ENCODE measurements around the gene RPL15.

Gene RPL15

GRCh38 chr3:23940775-23941174 lies 23.8 kb downstream of the RPL15 start:
- Histone ChIP-seq H3K27ac (no peak overlapping the region), H3K4me3 (ENCODE audit: low read depth, low read length) (no peak overlapping the region), H3K27me3 (replicated peaks) (no peaks in the 10 kb centered on the region), H3K36me3 (replicated peaks) (no peaks in the 10 kb centered on the region)
- TF ChIP-seq, protein P1, sequence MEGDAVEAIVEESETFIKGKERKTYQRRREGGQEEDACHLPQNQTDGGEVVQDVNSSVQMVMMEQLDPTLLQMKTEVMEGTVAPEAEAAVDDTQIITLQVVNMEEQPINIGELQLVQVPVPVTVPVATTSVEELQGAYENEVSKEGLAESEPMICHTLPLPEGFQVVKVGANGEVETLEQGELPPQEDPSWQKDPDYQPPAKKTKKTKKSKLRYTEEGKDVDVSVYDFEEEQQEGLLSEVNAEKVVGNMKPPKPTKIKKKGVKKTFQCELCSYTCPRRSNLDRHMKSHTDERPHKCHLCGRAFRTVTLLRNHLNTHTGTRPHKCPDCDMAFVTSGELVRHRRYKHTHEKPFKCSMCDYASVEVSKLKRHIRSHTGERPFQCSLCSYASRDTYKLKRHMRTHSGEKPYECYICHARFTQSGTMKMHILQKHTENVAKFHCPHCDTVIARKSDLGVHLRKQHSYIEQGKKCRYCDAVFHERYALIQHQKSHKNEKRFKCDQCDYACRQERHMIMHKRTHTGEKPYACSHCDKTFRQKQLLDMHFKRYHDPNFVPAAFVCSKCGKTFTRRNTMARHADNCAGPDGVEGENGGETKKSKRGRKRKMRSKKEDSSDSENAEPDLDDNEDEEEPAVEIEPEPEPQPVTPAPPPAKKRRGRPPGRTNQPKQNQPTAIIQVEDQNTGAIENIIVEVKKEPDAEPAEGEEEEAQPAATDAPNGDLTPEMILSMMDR (IDR thresholded peaks at IDR 0.05; ENCODE audit: low read depth, low read length, missing control alignments): no peak
- no peak for DNase-seq
- in situ Hi-C loops (cut with HindIII; ENCODE audit: low pct_ligation_motif_present, low sequenced_read_pairs): no loop called here

DNA sequence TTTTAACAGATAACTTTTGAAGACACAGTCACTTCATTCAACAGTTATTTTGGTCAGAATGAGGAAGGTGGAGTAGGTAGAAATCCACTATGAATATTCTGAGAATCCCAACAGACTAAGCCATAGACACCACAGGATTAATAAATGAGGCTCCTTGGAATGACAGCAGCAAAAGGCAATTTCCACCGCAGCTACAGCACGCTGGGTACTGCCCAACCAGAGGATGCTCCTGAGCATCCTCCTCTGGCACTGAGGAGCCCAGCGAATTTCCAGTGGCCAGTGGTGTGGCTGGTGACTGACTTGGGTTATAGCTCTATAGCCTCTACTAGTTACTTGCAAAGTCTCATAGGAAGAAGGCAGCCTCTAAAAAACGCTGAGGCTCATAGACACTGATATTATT lies 24.5 kb downstream of the RPL15 start:
- in situ Hi-C loops (cut with HindIII; ENCODE audit: low pct_ligation_motif_present, low sequenced_read_pairs): no loop called here
- Histone ChIP-seq H3K27me3 (replicated peaks) (no peaks in the 10 kb centered on the region), H3K27ac (no peak overlapping the region), H3K36me3 (replicated peaks) (no peaks in the 10 kb centered on the region), H3K4me3 (ENCODE audit: low read depth, low read length) (no peak overlapping the region)
- DNase-seq: no peak
- TF ChIP-seq, protein P1 (IDR thresholded peaks at IDR 0.05; ENCODE audit: low read depth, low read length, missing control alignments): no peak

DNA sequence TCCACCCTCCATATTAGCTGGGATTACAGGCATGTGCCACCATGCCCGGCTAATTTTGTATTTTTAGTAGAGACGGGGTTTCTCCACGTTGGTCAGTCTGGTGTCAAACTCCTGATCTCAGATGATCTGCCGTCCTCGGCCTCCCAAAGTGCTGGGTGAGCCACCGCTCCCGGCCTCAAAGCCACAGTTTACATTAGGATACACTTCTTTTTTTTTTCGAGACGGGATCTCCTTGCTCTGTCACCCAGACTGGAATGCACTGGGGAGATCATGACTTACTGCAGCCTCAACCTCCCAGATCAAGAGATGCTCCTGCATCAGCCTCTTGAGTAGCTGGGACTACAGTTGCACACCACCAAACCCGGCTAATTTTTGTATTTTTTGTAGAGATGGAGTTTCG lies 25.6 kb downstream of the RPL15 start:
- Histone ChIP-seq H3K27me3 (replicated peaks) (no peaks in the 10 kb centered on the region), H3K4me3 (ENCODE audit: low read depth, low read length) (no peak overlapping the region), H3K36me3 (replicated peaks) (no peaks in the 10 kb centered on the region), H3K27ac (no peak overlapping the region)
- TF ChIP-seq, protein P1 (IDR thresholded peaks at IDR 0.05; ENCODE audit: low read depth, low read length, missing control alignments): no peak
- in situ Hi-C loops (cut with HindIII; ENCODE audit: low pct_ligation_motif_present, low sequenced_read_pairs): no loop called here
- no peak for DNase-seq

GRCh38 chr3:23944007-23944783 lies 27.3 kb downstream of the RPL15 start:
- H3K36me3 ChIP-seq (replicated peaks): no peaks in the 10 kb centered on the region
- H3K4me3 ChIP-seq (ENCODE audit: low read depth, low read length): peak overlapping the region; percentile 71
- DNase-seq: no peak
- no peaks in the 10 kb centered on the region for H3K27me3 ChIP-seq (replicated peaks)
- in situ Hi-C loops (cut with HindIII; ENCODE audit: low pct_ligation_motif_present, low sequenced_read_pairs): no loop called here
- H3K27ac ChIP-seq: no peak overlapping the region
- TF ChIP-seq, protein P1 (IDR thresholded peaks at IDR 0.05; ENCODE audit: low read depth, low read length, missing control alignments): no peak

DNA sequence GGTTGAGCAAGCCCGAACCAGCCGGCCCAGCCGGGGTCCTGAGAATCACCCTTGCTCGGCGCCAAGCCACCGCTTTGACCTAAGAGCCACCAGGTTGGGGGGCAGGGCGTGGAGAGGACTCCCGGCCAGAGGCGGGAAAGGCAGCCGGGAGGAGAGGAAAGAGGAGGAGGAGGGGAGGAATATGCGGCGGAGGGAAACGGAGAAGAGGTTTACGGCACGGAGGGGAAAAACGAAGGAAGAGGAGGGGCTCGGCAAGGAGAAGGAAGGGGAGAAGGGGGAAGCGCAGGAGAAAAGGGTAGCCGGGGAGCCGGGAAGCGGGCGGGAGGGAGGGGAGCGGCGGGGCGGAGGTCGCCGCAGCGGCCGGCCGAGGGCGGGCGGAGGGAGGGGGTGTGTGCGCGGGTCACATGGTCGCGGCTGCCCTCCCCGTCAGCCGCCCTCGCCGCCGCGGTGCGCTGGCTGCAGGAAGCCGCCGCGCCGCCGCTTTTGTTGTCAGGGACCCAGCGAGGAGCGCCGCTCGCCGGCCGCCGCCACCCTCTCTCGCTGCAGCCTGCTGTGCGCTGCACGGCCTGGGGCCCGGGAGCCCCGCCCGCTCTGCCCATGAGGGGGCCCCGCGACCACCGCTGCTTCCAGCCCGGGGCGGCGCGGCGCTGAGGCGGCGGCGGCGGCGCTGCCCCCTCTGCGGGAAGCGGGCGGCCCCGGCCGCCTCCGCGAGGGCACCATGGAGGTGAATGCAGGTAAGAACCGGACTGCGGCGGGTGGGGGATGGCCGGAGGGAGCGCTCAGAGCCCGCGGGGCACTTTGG lies 28.1 kb downstream of the RPL15 start, which contains the start of gene NR1D2:
NR1D2 (plus strand) TSS at position 426 of the 802 bp plus-strand sequence; CDS start at position 719, 293 bp downstream.
- TF ChIP-seq, protein P1 (IDR thresholded peaks at IDR 0.05; ENCODE audit: low read depth, low read length, missing control alignments): no peak
- H3K27me3 ChIP-seq (replicated peaks): no peaks in the 10 kb centered on the region
- H3K36me3 ChIP-seq (replicated peaks): no peaks in the 10 kb centered on the region
- DNase-seq: peak; percentile 36
- peak within 1 kb of the TSS; percentile 79 for H3K4me3 ChIP-seq (ENCODE audit: low read depth, low read length)
- in situ Hi-C loops (cut with HindIII; ENCODE audit: low pct_ligation_motif_present, low sequenced_read_pairs): no loop called here
- H3K27ac ChIP-seq: peak within 1 kb of the TSS; percentile 87
